GM04503 (cell line): ENCODE results near the gene HASPIN.

Experiments
- DNase-seq: peaks from one replicate; pipeline ENCODE4 v3.0.0-alpha.2; 2012; ENCODE audit warnings: low read depth

HASPIN gene

GRCh38 chr17:3723556-3724377, at the start of gene HASPIN:
Gene HASPIN, plus strand, starts transcription at chr17:3723903. Its CDS starts 33 bp downstream, at chr17:3723936.
- no peak for DNase-seq

- DNase-seq, result no peak
Observed at GRCh38 chr17:3675886-3676285, 47.8 kb upstream of the HASPIN start.

DNA sequence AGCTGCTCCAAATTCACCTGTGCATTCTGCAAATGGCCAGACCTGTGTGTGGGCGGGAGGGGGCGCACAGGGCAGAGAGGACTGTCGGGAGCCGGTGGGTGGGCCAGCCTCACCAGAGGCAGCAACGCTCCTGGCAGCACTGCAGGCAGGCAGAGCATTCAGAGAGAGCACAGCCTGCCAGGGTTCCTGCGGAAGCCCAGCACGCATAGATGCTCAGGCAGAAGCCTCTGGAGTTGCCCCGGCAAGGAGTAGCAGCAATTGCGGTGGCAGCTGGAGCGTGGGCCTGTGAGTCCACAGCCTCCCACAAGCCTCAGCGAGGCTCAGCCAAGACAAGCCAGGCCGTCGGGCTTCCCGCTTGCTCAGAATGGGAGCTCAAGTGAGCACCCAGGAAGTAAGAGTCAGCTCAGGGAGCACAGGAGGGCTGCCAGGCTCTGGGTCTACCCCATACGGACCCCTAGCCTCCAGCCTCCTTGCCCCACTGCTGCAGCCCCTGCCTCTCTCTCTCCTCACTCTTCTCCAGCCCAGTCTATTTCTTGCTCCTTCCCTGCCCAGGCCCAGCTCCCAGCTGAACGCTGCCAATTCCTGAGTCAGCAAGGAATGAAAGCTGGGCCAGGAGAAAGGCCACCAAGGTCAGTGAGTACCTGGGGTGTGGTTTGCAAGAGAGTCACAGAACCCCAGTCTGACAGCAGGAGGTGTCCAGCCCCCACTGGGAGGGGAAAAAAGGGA, 45.4 kb upstream of the HASPIN start:
- no peak for DNase-seq

DNA sequence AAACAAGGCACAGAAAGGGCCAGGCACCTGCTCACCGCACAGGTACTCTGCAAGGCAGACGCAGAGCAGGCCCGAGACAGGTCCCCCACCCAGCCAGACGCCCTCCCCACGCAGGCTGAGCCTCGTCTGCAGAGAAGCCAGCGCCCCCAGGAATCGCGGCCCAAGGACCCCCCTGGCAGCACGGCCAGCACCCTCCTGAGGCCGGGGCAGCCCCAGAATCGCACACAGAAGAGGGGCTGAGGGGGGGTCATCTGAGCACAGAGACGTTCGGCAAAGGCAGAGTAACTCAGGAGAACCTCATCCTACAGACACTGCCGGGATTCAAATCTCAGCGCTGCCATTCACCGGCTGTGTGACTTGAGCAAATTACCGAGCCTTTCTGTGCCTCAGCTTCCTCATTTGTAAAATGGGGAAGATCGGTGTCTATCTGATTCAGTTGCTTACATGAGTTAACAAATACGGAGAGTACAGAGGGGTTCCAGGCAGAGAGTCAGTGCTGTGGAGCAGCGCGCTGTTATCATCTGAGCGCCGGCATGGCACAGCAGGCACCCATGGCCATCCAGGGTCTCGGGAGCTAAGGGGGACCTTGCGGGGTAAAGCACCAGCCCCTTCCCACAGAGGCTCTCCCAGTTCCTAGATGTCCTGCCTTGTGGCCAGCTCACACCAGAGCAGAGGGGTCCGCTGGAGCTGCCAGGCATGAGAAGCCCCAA, 44.7 kb upstream of the HASPIN start:
- DNase-seq, result no peak

DNA sequence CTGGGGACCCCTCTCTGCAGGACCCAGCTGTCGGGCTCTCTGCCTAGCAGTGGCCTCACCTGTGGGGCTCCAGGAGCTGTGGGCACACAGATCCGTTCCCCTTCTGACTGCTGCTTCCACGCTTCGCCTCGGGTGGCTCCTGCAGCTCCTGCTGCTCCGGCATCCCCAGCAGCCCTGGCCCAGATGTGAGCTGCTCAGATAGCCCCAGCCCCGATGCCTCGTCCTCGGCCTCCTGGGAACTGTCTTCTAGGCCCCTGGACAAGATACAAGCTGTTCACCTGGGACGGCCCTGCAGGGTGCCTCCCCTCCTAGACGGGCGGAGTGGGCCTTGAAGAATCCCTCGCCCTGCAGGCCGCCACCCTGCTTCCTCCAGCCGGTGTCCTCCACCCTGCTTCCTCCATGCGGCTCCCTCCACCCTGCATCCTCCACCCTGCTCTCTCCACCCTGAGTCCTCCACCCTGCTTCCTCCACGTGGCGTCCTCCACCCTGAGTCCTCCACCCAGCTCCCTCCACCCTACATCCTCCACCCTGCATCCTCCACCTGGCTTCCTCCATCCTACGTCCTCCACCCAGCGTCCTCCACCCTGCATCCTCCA, 44.1 kb upstream of the HASPIN start:
- DNase-seq, result no peak

GRCh38 chr17:3681057-3681456, 42.6 kb upstream of the HASPIN start:
- DNase-seq, result no peak

GRCh38 chr17:3681565-3681964, 42.1 kb upstream of the HASPIN start:
- no peak for DNase-seq

DNA sequence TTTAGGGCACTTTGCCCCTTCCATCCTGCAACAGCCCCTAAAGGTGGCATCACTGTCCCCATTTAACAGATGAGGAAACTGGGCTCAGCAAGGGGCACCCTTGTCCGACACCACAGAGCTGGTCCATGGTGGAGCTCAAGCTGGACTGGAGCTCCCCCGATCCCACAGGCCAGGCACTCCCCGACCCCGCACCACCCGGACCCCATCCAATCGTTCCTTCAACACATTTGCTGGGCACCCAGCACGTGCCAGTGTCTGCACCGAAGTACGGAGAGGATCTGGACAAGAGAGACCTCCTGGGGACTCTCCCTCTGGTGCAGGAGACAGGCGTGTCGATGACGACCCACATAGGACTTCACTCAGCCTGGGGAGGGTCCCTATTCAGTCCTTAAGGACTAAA, 41.7 kb upstream of the HASPIN start:
- DNase-seq, result no peak

DNA sequence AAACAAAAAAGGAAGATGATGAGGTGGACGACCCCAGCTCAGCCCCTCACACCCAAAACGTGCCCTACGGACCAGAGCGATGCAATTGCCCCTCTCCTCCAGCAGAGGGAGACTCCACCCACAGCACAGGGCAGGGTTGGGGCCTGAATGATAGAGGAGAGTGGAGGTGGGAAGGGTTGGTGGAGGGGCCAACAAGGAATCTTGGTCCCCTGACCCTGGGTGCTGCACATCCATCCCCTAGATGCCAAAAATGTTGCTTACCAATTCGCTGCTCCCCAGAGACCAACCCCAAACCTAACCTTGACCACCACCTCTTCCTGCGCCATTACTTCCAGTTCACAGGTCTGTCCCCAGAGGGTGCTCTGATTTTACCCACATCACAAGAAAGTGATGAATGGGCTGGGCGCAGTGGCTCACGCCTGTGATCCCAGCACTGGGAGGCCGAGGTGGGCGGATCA, 40.6 kb upstream of the HASPIN start:
- DNase-seq, result no peak

DNA sequence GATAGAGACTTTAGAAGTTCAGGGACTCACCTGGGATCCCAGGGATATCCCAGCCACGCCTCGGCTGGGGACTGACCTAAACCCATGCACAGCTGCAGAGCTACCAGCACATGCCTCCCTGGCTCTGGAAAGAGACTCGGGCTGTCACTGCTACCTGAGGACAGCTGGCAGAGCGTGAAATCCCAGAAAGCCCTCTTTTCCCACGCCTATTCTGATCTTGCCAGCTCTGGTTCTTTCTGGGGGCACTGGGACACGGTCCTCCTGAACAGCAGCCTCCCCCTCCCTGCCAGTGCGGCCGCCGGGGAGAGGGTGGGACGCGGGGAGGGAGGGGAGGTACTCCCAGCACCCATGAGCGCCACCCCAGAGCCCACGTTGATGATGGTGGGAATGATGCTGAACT, 38.5 kb upstream of the HASPIN start:
- no peak for DNase-seq

DNA sequence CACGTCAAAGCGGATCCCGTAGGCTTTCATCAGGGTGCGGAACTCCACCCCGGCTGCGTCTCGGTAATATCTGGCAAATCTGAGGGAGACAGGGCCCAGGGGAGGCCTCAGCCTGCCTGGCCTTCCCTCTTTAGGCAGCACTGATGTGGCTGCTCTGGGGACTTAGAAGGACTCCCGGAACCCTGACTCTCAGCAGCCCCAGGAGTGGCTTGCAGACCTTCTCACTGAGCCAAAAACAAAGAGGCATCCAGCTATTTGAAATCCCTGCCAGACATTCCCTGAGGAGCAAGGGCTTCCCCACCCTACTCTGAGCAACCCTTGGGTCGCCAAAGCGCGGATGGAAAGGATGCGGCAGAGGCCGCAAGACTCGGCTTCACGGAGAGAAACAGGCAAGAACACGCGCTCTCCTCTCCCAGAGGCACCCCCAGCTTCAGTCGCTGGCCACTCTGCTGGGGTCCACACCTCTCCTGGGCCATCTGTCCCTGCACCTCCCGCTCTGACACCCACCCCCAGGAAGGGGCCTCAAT, 35.6 kb upstream of the HASPIN start:
- DNase-seq, result no peak

GRCh38 chr17:3688852-3689261, 34.8 kb upstream of the HASPIN start:
- no peak for DNase-seq

DNA sequence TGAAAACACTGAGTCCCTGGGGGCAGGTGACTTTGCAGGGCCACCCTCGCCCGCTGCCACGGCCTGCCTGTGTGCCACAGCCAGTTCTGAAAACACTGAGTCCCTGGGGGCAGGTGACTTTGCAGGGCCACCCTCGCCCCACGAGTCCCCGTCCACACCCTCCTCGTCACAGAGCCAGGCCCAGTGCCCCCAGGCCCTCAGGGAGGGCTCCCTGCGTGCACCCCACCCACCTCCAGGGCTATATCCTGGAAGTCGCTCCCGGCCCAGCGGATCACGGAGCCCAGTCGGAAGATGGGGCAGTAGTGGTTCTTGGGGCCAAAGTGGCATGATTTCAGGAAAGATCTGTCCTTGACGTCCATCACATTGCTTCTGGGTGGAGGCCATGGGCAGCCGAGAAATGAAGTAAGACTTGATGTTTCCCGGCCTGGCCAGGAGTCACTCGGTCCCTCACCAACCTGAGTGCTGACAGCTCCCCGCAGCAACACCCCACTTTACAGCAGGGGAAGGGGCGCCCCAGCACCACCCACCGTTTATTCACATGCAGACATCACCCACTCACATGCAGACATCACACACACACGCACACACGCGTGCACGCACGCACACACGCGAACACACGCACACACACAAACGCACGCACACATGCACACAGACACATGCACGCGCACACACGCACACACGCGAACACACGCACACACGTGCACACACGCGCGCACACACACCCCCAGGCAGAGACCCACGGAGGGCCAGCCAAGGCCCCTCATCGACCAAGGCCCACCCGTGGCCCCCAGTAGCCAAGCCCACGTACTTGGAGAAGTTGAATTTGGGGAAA, 34.2 kb upstream of the HASPIN start:
- no peak for DNase-seq

GRCh38 chr17:3690094-3690715, 33.5 kb upstream of the HASPIN start:
- no peak for DNase-seq

DNA sequence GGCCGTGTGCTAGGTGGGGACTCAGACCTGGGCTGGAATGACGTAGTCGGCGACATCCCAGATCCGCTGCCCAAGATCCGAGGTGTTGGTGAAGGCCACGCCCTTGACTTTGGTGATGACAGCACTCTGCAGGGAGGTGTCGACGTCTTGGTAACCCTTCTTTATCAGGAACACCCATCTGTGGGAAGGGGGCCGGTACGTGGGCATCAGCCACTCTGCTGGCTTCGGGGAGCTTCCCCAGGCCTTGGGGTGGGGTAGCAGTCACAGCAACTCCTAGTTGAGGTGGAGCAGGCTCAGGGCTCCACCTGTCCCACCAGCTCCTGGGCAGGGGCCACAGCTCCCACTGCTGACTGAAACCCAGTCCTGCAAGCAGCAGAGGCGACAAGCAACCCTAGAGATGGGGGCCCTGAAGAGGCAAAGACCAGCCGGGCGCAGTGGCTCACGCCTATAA, 32.1 kb upstream of the HASPIN start:
- no peak for DNase-seq

- DNase-seq, result no peak
Observed at GRCh38 chr17:3692346-3692745, 31.4 kb upstream of the HASPIN start.

DNA sequence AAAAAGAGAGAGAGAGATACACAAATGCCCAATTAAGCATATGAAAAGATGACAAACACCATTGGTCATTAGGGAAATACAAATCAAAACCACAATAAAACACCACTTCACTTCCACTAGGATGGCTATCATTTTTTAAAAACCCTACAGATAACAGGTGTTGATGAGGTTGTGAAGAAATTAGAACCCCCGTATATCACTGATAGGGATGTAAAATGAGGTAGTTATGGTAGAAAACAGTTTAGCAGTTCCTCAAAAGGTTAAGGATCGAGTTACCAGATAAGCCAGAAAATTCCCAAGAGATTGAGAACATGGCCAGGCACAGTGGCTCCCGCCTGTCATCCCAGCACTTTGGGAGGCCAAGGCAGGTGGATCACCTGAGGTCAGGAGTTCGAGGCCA, 30.6 kb upstream of the HASPIN start:
- no peak for DNase-seq

DNA sequence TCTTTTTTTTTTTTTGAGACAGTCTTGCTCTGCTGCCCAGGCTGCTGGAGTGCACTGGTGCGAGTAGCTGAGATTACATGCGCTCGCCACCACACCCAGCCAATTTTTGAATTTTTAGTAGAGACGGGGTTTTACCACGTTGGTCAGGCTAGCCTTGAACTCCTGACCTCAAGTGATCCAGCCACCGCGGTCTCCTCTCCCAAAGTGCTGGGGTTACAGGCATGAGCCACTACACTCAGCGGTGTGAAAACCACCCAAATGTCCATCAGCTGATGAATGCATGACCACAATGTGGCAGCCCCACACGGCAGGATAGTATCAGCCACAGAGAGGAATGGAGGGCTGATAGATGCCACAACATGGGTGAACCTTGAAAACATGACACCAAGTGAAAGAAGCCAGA, 29.9 kb upstream of the HASPIN start:
- DNase-seq, result no peak

DNA sequence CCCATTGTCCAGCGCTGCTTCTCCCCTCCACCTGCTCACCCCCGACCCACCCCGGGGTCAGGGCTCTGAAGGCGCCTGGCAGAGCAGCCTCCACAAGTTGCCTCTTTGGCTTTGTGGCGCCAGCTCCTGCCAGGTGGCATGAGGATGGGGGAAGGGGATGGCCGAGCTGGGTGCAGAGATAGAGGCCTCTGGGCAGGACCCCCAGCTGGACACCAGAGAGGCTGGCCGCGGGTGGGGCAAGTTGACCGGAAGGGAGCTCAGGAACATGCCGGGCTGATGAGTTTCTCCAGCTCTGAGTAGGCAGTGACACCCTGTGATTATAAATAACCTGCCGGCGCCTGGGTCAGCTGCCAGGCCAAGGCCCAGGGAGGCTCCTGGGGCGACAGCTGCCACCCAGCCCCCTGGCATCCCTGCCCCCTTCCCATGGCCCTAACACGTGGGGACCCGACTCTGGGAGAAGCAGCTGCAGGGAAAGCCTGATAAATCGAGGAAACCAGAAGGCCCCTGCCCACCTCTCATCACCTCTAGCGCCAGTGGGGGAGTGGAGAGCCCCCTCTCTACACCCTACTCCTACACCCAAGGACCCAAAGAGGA, 28.5 kb upstream of the HASPIN start:
- no peak for DNase-seq

- no peak for DNase-seq
Observed at GRCh38 chr17:3695723-3696411, 27.8 kb upstream of the HASPIN start, which contains the start of gene P2RX5. Gene P2RX5, minus strand, starts transcription at chr17:3696155. Its CDS starts 150 bp downstream, at chr17:3696005.
